H9 (cell line): Measurements from ENCODE around the gene NUDT22. TPM values are rescaled to one million over a fixed set of nuclear protein-coding genes. Genes with fewer than 3 reads are reported as not detected.
A peak's percentile ranks its signal among the peaks of the same experiment; 100 is the strongest.

Experiments used
- DNase-seq: peaks from one replicate; pipeline ENCODE4 v3.0.0-alpha.2; 2017
- H2AFZ ChIP-seq: one replicate; pipeline ENCODE4 v1.6.1; 2013; ENCODE audit warnings: mild to moderate bottlenecking, low read length, control low read depth, moderate library complexity
- H2AK5ac ChIP-seq: 2 replicates; pipeline ENCODE4 v1.6.1; 2013; ENCODE audit warnings: low read length, control low read depth, mixed read lengths; ENCODE audit not compliant: insufficient read length
- H2BK120ac ChIP-seq: one replicate; pipeline ENCODE4 v1.6.1; 2013; ENCODE audit warnings: low read depth, mild to moderate bottlenecking, low read length, control low read depth, inconsistent platforms; ENCODE audit not compliant: poor library complexity, severe bottlenecking
- H2BK12ac ChIP-seq: 2 replicates; pipeline ENCODE4 v1.6.1; 2013; ENCODE audit warnings: low read length, control low read depth, mixed read lengths, low read depth; ENCODE audit not compliant: insufficient read length
- H2BK15ac ChIP-seq: 2 replicates; pipeline ENCODE4 v1.6.1; 2013; ENCODE audit warnings: low read depth, low read length, control low read depth
- H2BK20ac ChIP-seq: one replicate; pipeline ENCODE4 v1.6.1; 2013; ENCODE audit warnings: low read depth, mild to moderate bottlenecking, low read length, control low read depth, inconsistent platforms; ENCODE audit not compliant: poor library complexity, severe bottlenecking
- H2BK5ac ChIP-seq: 2 replicates; pipeline ENCODE4 v1.6.1; 2013; ENCODE audit warnings: low read length, control low read depth, mixed read lengths; ENCODE audit not compliant: insufficient read length
- H3K14ac ChIP-seq: 2 replicates; pipeline ENCODE4 v1.6.1; 2013; ENCODE audit warnings: low read length, control low read depth; ENCODE audit not compliant: insufficient read depth
- H3K18ac ChIP-seq: 2 replicates; pipeline ENCODE4 v1.6.1; 2013; ENCODE audit warnings: low read depth, mild to moderate bottlenecking, mixed read lengths, low read length, control low read depth; ENCODE audit not compliant: insufficient read length
- H3K23ac ChIP-seq: 2 replicates; pipeline ENCODE4 v1.6.1; 2013; ENCODE audit warnings: low read length, control low read depth, mixed read lengths, low read depth; ENCODE audit not compliant: insufficient read length
- H3K23me2 ChIP-seq: 2 replicates; pipeline ENCODE4 v1.6.1; 2013; ENCODE audit warnings: low read depth, mild to moderate bottlenecking, mixed read lengths, low read length, control low read depth; ENCODE audit not compliant: insufficient read length, poor library complexity, severe bottlenecking
- H3K27ac ChIP-seq: 2 replicates; pipeline ENCODE4 v1.5.1; 2013; ENCODE audit warnings: low read length, control low read depth, mixed read lengths, low read depth; ENCODE audit not compliant: insufficient read length
- H3K27me3 ChIP-seq: 2 replicates; pipeline ENCODE4 v1.6.1; 2013; ENCODE audit warnings: low read length, control low read depth, inconsistent platforms; ENCODE audit not compliant: insufficient read depth
- H3K4ac ChIP-seq: 2 replicates; pipeline ENCODE4 v1.6.1; 2013; ENCODE audit warnings: low read depth, mild to moderate bottlenecking, control low read depth, inconsistent platforms, low read length, moderate library complexity
- H3K4me1 ChIP-seq: 2 replicates; pipeline ENCODE4 v1.6.1; 2013; ENCODE audit warnings: low read length, control low read depth, inconsistent platforms; ENCODE audit not compliant: insufficient read depth
- H3K4me2 ChIP-seq: 2 replicates; pipeline ENCODE4 v1.6.1; 2013; ENCODE audit warnings: low read length, control low read depth, mixed read lengths; ENCODE audit not compliant: insufficient read length, insufficient read depth
- H3K56ac ChIP-seq: 2 replicates; pipeline ENCODE4 v1.6.1; 2013; ENCODE audit warnings: low read depth, mild to moderate bottlenecking, mixed read lengths, low read length, control low read depth; ENCODE audit not compliant: insufficient read length
- H3K79me1 ChIP-seq: 2 replicates; pipeline ENCODE4 v1.6.1; 2013; ENCODE audit warnings: low read depth, mild to moderate bottlenecking, moderate library complexity, low read length, control low read depth, inconsistent platforms; ENCODE audit not compliant: insufficient read depth, poor library complexity, severe bottlenecking
- H3K79me2 ChIP-seq: 2 replicates; pipeline ENCODE4 v1.6.1; 2013; ENCODE audit warnings: low read length, control low read depth, inconsistent platforms; ENCODE audit not compliant: insufficient read depth
- H3K9ac ChIP-seq: 2 replicates; pipeline ENCODE4 v1.6.1; 2013; ENCODE audit warnings: low read length, control low read depth, mixed read lengths; ENCODE audit not compliant: insufficient read length; ENCODE audit errors: extremely low read depth
- H3K9me3 ChIP-seq: one replicate; pipeline ENCODE4 v1.6.1; 2013; ENCODE audit warnings: low read depth, low read length, inconsistent platforms; ENCODE audit not compliant: control insufficient read depth
- H3T11ph ChIP-seq: one replicate; pipeline ENCODE4 v1.6.1; 2013; ENCODE audit warnings: mild to moderate bottlenecking, low read length, control low read depth, inconsistent platforms
- H4K20me1 ChIP-seq: one replicate; pipeline ENCODE4 v1.6.1; 2013; ENCODE audit not compliant: control insufficient read depth, insufficient read length, insufficient read depth
- H4K5ac ChIP-seq: 2 replicates; pipeline ENCODE4 v1.6.1; 2013; ENCODE audit warnings: low read depth, mild to moderate bottlenecking, mixed read lengths, low read length, control low read depth; ENCODE audit not compliant: insufficient read length
- H4K8ac ChIP-seq: replicated peaks from 2 replicates; pipeline ENCODE4 v1.6.1; 2013; ENCODE audit warnings: low read length, control low read depth, mixed read lengths, low read depth; ENCODE audit not compliant: insufficient read length
- H4K91ac ChIP-seq: 2 replicates; pipeline ENCODE4 v1.6.1; 2013; ENCODE audit warnings: low read depth, mild to moderate bottlenecking, moderate library complexity, mixed read lengths, low read length, control low read depth; ENCODE audit not compliant: insufficient read length
- H3K27ac Mint-ChIP-seq, 3 experiments: 2 replicates in 2 of 3; 3 replicates in 1 of 3; pipeline ENCODE4 v1.8.0; 2020 to 2021; ENCODE audit warnings: mixed read lengths in 3 of 3, mild to moderate bottlenecking in 1 of 3, moderate library complexity in 1 of 3
- H3K27me3 Mint-ChIP-seq: 2 replicates; pipeline ENCODE4 v1.8.0; 2021; ENCODE audit warnings: low read depth, mild to moderate bottlenecking, moderate library complexity, mixed read lengths
- H3K36me3 Mint-ChIP-seq, 3 experiments: 2 replicates in 2 of 3; 3 replicates in 1 of 3; pipeline ENCODE4 v1.8.0; 2020 to 2021; ENCODE audit warnings: low read depth in 3 of 3, mixed read lengths in 3 of 3; ENCODE audit not compliant: insufficient read depth in 1 of 3
- H3K4me1 Mint-ChIP-seq, 2 experiments: 2 replicates each; pipeline ENCODE4 v1.8.0; 2020; ENCODE audit warnings: mixed read lengths in 2 of 2
- H3K4me3 Mint-ChIP-seq, 2 experiments: 2 replicates in 1 of 2; 3 replicates in 1 of 2; pipeline ENCODE4 v1.8.0; 2020 to 2021; ENCODE audit warnings: mild to moderate bottlenecking in 2 of 2, mixed read lengths in 2 of 2, moderate library complexity in 1 of 2
- H3K9me3 Mint-ChIP-seq, 2 experiments: 2 replicates in 1 of 2; 3 replicates in 1 of 2; pipeline ENCODE4 v1.8.0; 2020; ENCODE audit warnings: mild to moderate bottlenecking in 2 of 2, mixed read lengths in 2 of 2, moderate library complexity in 1 of 2
- CTCF ChIP-seq: fragments of 200-600 bp; sonication (generic); conservative IDR thresholded peaks from 3 replicates; pipeline ENCODE4 v1.8.0; 2021; ENCODE audit warnings: antibody characterized with exemption, mild to moderate bottlenecking
- WGBS: extraction: QIAGEN DNeasy Blood & Tissue Kit; methylation state at CpG from one replicate; pipeline ENCODE4 v1.1.7; 2013; ENCODE audit warnings: missing lambda C conversion rate, low lambda C conversion rate, mixed read lengths; ENCODE audit not compliant: insufficient read length; ENCODE audit errors: extremely low coverage; 5-methylcytosine and 5-hydroxymethylcytosine counted together
- total RNA-seq: library from RNA; stranded (reverse); gene quantifications from 2 replicates; pipeline ENCODE4 v1.2.1, GENCODE V29; 2021

NUDT22 gene
- total RNA-seq, 1 experiment from 2014 or later: 39.6 TPM

- no peaks in the 10 kb centered on the region for H3K79me1 ChIP-seq
- H3K4me1 Mint-ChIP-seq: peaks cover 20 to 23% of the 10 kb centered on the region in 2 experiments
- no peaks in the 10 kb centered on the region for H3K27me3 ChIP-seq
- H4K91ac ChIP-seq: no peak overlapping the region
- no peaks in the 10 kb centered on the region for H3K9me3 Mint-ChIP-seq
- no peaks in the 10 kb centered on the region for H4K20me1 ChIP-seq
- H2AK5ac ChIP-seq: no peak overlapping the region
- no peak overlapping the region for H3K9ac ChIP-seq
- H3T11ph ChIP-seq: no peak overlapping the region
- no peaks in the 10 kb centered on the region for H3K27me3 Mint-ChIP-seq
- H3K79me2 ChIP-seq: no peaks in the 10 kb centered on the region
- H2BK12ac ChIP-seq: no peak overlapping the region
- no peak overlapping the region; the same call in 1 of the 2 replicates for H3K14ac ChIP-seq
- H3K23me2 ChIP-seq: peaks cover 17% of the 10 kb centered on the region
- no peak overlapping the region for H2BK20ac ChIP-seq
- no peak overlapping the region for H3K4ac ChIP-seq
- WGBS: no CpG with 5 or more reads among the region's 22 CpGs
- H3K9me3 ChIP-seq: no peaks in the 10 kb centered on the region
- H3K18ac ChIP-seq: no peak overlapping the region
- H3K4me1 ChIP-seq: 0 out of 2 replicates have a peak, but pooled peaks cover 3% of the 10 kb centered on the region
- no peak overlapping the region for H2BK5ac ChIP-seq
- no peak overlapping the region for H4K8ac ChIP-seq
- no peak for DNase-seq
- no peak overlapping the region for H2AFZ ChIP-seq
- H3K56ac ChIP-seq: no peak overlapping the region
- H3K36me3 Mint-ChIP-seq: peaks cover 0 to 15% (median 14%) of the 10 kb centered on the region in 3 experiments; a peak in 4 of 7 replicates
- H3K23ac ChIP-seq: no peak overlapping the region
- no peak overlapping the region for H3K27ac ChIP-seq
- no peak overlapping the region for H2BK120ac ChIP-seq
- H4K5ac ChIP-seq: no peak overlapping the region
- no peak for TF ChIP-seq CTCF
- H3K4me3 Mint-ChIP-seq: peak overlapping the region; percentile 80 to 91
- H3K27ac Mint-ChIP-seq: peak overlapping the region; percentile 47 to 70 (median 55); a peak in 4 of 7 replicates
- H3K4me2 ChIP-seq: peak overlapping the region; percentile 50
- H2BK15ac ChIP-seq: no peak overlapping the region
These were observed 1.0 kb upstream of the NUDT22 start for GRCh38 chr11:64224891-64225607.
